Measurements from ENCODE around the gene RNASE2.

GRCh38 chr14:20973501-20973900 is 18.2 kb downstream of the RNASE2 start:
- TF ChIP-seq CTCF (IDR thresholded peaks at IDR 0.05) (no peak), POLR2A (IDR thresholded peaks at IDR 0.05) (no peak)
